Measurements from ENCODE around the gene AMY1C.
"Not testable (repeated sequence)": the region's sequence is repeated elsewhere in the genome, so short reads cannot be mapped to it uniquely, and the experiment has no call there.

- not testable (repeated sequence) for TF ChIP-seq CTCF (IDR thresholded peaks at IDR 0.05; ENCODE audit: low read depth, low read length); EZH2phosphoT487 (IDR thresholded peaks at IDR 0.05; ENCODE audit: low read depth)
Measured at GRCh38 chr1:103717404-103717803, 32.3 kb upstream of the AMY1C start.

All from OCI-LY3 (cell line).